PFSK-1 (cell line): ENCODE results near the gene EXOC4.

Source experiments
- FOXP2 ChIP-seq: optimal IDR thresholded peaks from 2 replicates; pipeline ENCODE3; 2011; ENCODE audit warnings: borderline replicate concordance, control low read depth, inconsistent platforms; ENCODE audit not compliant: insufficient read depth; ENCODE audit errors: extremely low read length, extremely low read depth
- POLR2AphosphoS5 ChIP-seq: IDR thresholded peaks from 2 replicates; pipeline ENCODE4 v1.6.1; 2012; ENCODE audit warnings: low read depth, mild to moderate bottlenecking, control low read depth, low read length, moderate library complexity
- REST ChIP-seq, 2 experiments: IDR thresholded peaks; 2 replicates each; pipeline versions ENCODE4 v1.6.1 to v1.8.0; 2011 to 2012; ENCODE audit warnings: low read depth in 2 of 2, low read length in 2 of 2, control low read depth in 1 of 2, inconsistent platforms in 1 of 2, mild to moderate bottlenecking in 1 of 2, moderate library complexity in 1 of 2; ENCODE audit not compliant: insufficient read depth in 1 of 2
- SIN3A ChIP-seq: IDR thresholded peaks from 2 replicates; pipeline ENCODE4 v1.6.1; 2012; ENCODE audit warnings: mild to moderate bottlenecking, low read length, moderate library complexity, borderline replicate concordance; ENCODE audit not compliant: insufficient read depth
- TAF1 ChIP-seq: IDR thresholded peaks from 2 replicates; pipeline ENCODE4 v1.6.1; 2012; ENCODE audit warnings: low read length, control low read depth, borderline replicate concordance; ENCODE audit not compliant: insufficient read depth

EXOC4 gene

GRCh38 chr7:133646472-133647315 lies 393.8 kb downstream of the EXOC4 start:
- TF ChIP-seq TAF1 (no peak), REST (IDR thresholded peaks at IDR 0.05; ENCODE audit: insufficient read depth in 1 of 2, low read depth in 2 of 2, low read length in 2 of 2) (no peak), FOXP2 (no peak), POLR2AphosphoS5 (no peak), SIN3A (no peak)

- TF ChIP-seq POLR2AphosphoS5 (no peak), FOXP2 (no peak), SIN3A (no peak), REST (IDR thresholded peaks at IDR 0.05; ENCODE audit: insufficient read depth in 1 of 2, low read depth in 2 of 2, low read length in 2 of 2) (no peak), TAF1 (no peak)
Observed at GRCh38 chr7:133649593-133649992, 396.7 kb downstream of the EXOC4 start.

GRCh38 chr7:133650069-133650468 lies 397.2 kb downstream of the EXOC4 start:
- TF ChIP-seq FOXP2, result no peak
- TF ChIP-seq POLR2AphosphoS5, result no peak
- TF ChIP-seq SIN3A, result no peak
- no peak for TF ChIP-seq REST (IDR thresholded peaks at IDR 0.05; ENCODE audit: insufficient read depth in 1 of 2, low read depth in 2 of 2, low read length in 2 of 2)
- TF ChIP-seq TAF1, result no peak

GRCh38 chr7:133650487-133651300 lies 397.8 kb downstream of the EXOC4 start:
- TF ChIP-seq SIN3A, result no peak
- TF ChIP-seq REST (IDR thresholded peaks at IDR 0.05; ENCODE audit: insufficient read depth in 1 of 2, low read depth in 2 of 2, low read length in 2 of 2), result no peak
- TF ChIP-seq TAF1, result no peak
- no peak for TF ChIP-seq FOXP2
- TF ChIP-seq POLR2AphosphoS5, result no peak
